Hepatic stellate cell (primary cell): ENCODE results near the gene C22orf31.
"Not testable (repeated sequence)": the region's sequence is repeated elsewhere in the genome, so short reads cannot be mapped to it uniquely, and the experiment has no call there.

ENCODE experiments used
- DNase-seq: peaks from one replicate; pipeline ENCODE4 v3.0.0; 2011; ENCODE audit warnings: low spot score

Gene C22orf31

DNA sequence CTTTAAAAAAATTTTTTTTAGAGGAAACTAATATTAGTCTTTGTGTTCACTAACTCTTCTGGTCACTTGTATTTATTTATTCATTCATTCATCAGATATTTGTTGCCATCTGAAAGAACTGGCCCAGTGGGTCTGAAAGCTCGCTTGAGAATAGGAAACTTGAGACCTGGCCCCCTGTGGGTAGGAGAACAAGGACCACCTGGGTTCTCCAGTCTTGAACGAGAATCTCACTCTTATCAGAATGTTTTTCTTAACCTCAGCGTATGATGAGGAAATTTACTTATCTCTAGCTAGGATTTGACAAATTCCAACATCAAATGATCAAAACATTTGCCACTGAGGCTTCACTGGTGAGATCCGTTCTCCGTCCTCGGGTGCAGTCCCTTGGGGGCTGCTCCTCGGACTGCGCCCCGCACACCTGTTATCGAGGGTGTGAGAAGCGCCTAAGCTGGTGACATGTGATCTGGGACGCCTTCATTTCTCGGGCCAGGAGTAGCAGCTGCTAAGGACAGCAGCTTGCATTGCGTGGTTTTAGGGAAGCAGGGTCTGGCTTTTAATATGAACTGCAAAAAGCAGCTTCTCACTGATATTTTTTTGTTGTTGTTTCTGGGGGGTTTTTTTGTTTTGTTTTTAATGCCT, 6.3 kb downstream of the C22orf31 start:
- DNase-seq = no peak

DNA sequence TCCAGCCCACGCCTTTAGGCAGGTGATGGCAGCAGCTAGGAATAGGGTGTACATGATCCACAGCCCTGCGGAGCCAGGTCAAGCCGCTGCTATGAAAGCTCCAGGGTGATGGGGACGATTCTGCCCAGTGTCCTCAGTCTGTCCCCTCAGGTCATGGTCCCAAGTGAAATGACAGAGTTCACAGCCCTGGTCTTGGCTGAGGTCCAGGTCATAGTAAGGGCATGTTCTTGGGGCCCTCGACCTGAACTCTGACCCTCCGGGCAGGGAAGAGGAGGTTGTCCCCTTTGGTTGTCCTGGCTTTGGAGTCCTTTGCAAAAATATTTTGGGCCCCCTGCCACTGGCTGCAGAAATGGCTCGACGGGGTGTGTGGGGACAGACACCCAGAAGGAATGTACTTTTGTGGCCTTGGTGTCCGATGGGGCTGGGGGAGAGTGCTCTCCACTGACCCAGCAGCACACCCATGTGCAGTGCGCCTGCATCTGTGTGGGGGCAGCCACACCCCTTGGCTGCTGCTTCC, 7.3 kb downstream of the C22orf31 start:
- DNase-seq = no peak

DNA sequence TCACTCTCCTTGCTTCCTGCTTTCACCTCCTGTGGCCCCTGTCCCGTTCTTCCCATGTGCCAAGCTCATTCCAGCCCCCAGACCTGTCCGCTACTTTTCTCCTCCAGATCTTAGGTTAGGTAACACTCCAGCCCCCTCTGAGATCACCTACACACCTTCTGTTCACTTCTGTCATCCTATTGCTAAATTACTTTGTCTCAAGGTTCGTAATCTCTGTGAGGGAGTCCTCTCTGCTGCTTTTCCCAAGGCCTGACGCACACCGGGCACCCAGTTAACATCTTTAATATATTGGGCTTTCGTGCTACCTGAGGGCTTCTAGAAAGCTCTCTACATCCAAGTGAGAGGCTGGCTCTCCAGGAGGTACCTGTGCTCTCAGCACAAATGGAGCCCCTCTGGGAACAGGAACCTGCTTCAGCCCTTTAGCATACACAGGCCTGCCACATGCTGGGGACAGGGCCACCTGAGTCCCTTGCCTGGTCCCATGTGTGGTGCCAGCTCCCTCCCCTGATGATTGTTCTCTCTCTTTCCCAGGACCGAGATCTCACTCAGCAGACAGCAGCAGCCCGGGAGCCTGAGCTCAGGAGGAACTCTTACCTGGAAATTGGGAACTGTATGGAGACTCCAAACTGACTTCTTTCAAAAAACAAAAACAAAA, 8.5 kb downstream of the C22orf31 start:
- DNase-seq = no peak

DNA sequence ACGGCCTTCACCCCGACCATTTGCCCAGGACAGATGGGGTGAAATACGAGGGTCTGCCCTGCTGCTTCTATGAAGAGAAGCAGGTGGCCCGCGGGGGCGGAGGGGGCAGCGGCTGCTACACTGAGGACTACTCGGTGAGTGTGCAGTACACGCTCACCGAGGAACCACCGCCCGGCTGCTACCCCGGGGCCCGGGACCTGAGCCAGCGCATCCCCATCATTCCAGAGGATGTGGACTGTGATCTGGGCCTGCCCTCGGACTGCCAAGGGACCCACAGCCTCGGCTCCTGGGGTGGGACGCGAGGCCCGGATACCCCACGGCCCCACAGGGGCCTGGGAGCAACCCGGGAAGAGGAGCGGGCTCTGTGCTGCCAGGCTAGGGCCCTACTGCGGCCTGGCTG, 11.2 kb downstream of the C22orf31 start:
- no peak for DNase-seq

DNA sequence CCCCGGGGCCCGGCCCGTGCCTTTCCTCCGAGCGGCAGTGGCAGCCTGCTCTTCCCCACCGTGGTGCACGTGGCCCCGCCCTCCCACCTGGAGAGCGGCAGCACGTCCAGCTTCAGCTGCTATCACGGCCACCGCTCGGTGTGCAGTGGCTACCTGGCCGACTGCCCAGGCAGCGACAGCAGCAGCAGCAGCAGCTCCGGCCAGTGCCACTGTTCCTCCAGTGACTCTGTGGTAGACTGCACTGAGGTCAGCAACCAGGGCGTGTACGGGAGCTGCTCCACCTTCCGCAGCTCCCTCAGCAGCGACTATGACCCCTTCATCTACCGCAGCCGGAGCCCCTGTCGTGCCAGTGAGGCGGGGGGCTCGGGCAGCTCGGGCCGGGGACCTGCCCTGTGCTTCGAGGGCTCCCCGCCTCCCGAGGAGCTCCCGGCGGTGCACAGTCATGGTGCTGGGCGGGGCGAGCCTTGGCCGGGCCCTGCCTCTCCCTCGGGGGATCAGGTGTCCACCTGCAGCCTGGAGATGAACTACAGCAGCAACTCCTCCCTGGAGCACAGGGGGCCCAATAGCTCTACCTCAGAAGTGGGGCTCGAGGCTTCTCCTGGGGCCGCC, 11.9 kb downstream of the C22orf31 start:
- no peak for DNase-seq

DNA sequence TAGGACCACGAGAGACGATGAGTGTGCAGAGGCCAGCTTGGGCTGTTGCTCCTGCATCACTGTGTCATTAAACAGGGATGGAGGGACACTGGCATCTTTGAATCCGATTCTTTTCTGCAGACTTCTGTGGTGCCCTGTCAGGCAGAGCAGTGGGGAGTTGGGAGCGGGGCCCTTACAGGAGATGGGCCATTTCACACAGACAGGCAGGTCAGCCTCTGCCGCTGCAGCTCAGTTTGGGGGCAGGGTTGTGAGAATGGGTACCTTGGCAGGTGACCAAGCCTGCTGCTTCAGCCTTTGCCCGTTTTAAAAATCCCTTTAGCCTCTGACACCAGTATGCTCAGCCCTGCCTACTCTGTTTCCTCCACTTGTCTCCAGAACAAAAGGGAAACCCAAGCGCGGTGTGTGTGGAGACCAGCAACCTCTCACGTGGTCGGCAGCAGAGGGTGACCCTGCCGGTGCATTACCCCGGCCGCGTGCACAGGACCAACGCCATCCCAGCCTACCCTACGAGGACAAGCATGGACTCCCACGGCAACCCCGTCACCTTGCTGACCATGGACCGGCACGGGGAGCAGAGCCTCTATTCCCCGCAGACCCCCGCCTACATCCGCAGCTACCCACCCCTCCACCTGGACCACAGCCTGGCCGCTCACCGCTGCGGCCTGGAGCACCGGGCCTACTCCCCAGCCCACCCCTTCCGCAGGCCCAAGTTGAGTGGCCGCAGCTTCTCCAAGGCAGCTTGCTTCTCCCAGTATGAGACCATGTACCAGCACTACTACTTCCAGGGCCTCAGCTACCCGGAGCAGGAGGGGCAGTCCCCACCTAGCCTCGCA, 12.6 kb downstream of the C22orf31 start:
- no peak for DNase-seq

DNA sequence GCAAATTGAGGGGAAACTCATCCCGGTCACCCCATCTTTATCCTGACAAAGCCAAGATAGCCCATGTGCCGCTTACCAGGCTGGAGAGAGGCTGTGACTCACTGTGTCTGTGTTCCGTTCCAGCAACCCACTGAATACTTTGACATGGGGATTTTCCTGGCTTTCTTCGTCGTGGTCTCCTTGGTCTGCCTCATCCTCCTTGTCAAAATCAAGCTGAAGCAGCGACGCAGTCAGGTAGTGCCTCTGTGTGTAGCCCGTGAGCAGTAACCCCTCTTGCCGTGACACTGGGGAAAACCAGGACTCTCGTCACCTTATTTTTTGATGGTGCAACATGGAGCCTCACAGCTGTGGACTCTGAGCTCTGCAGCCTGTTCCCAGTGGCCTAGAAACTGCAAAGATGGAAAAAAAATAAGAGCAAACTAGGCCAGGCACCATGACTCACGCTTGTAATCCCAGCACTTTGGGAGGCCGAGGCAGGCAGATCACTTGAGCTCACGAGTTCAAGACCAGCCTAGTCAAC, 16.9 kb downstream of the C22orf31 start:
- DNase-seq = peak; percentile 54

DNA sequence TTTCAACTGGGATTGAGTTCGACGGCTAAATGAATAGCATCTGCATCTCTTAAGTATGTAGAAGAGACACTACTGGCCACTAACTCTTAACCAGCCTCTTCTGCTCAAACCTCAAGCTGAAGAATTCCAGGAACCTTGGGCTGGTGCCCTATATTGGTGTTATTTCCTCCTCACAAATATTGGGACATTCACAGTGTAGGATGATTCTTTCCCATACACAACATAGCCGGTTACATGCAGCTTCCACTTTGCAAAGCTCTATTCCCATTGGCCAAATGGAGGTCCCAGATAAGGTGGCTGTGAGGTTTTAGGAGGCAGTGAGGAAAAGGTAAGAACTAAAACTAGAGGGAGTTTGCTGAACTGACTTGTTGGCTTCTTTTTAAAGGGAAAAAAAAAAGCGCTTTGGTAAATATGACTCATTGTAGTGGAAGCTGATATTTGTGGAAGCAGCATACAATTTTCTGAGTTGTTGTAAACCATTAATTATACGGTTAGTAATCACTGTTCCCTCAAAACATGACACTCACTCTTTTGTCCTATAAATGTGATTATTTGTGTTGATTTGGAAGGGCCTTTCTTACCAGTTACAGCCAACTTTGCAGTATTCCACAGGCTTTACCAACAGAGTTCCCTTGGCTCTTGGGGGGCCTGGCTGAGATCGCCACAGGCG, 17.6 kb downstream of the C22orf31 start:
- DNase-seq = peak; percentile 18

DNA sequence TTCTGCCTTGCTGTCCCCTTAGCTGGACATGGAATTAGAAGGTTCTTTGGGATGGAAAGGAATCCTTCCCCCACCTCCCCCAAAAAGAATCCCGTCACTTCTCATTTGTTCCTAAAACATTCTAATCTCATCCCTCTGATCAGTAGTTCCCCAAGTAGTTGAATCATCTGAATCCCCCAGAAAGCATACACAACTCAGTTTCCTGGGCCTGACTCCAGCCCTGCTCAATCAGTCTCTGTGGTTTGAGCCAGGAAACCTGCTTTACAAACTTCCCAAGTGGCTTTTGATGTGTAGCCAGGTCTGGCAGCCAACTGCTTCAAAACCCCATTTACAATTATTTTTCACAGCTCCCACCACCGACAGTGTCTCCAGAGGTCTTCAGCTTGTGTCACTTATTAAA, 20.2 kb downstream of the C22orf31 start:
- no peak for DNase-seq

DNA sequence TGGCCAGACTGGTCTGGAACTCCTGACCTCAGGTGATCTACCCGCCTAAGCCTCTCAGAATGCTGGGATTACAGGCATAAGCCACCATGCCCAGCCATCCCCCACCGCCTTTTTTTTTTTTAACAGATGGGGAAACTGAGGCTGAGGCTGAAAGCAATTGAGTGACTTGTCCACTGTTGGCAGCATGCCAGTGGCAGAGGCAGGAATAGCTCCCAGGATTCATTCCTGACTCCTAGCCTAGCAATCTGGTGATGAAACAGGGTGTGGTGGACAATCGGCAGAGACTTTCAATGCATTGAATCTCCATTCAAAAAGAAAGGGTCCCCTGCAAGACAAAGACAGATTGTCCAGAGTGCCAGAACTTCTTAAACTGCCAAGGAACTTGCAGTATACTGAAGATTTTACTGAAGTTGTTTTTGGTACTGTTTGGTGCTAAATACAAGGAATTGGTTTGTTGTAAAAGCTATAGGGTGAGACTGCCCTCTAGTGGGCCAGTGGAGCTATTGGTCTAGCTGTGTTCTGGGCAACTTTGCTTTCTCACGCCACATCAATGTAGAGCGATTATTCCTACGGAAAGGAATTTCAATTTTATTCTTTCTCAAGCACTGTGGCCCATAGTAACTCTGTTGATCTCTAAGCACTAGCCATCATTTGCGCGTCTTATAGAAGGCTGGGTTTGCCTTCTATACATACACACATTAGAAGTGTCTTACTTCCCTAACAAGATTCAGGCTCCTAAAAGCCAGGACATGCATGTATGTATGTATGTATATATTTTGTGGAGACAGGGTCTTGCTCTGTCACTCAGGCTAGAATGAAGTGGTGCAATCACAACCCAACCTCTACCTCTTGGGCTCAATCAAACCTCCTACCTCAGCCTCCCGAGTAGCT, 21.0 kb downstream of the C22orf31 start:
- DNase-seq = peak; percentile 67

DNA sequence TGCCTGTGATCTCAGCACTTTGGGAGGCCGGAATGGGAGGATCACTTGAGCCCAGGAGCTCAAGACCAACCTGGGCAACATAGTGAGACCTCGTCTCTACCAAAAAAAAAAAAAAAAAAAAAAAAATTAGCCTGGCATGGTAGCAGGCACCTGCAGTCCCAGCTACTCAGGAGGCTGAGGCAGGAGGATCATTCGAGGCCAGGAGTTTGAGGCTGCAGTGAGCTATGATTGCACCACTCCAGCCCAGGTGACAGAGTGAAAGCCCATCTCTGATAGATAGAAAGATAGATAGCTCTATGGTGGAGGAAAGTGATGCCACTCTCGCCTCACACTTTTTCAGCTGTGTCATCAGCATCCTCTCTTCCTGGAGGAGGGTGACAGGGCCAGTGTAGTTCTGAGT, 21.9 kb downstream of the C22orf31 start:
- DNase-seq = not testable (repeated sequence)

DNA sequence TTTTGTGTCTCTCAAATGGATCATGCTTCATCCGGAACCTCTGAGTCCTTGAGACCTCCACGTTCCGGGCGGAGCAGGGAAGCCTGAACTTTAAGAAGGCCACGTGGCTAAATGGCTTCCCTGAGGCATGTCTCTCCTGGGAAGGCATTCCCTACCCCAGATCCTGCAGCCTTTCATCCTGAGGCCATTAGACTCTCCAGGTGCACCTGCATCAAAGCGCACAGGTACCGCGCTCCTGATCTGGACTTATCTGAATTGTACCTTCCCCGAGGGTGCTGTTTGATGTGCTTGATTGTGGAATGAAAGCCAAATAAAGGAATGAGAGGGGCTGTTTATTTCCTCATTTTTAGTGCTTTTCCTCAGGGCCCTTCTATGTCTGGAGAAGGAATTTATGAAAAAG, 22.5 kb downstream of the C22orf31 start:
- no peak for DNase-seq

DNA sequence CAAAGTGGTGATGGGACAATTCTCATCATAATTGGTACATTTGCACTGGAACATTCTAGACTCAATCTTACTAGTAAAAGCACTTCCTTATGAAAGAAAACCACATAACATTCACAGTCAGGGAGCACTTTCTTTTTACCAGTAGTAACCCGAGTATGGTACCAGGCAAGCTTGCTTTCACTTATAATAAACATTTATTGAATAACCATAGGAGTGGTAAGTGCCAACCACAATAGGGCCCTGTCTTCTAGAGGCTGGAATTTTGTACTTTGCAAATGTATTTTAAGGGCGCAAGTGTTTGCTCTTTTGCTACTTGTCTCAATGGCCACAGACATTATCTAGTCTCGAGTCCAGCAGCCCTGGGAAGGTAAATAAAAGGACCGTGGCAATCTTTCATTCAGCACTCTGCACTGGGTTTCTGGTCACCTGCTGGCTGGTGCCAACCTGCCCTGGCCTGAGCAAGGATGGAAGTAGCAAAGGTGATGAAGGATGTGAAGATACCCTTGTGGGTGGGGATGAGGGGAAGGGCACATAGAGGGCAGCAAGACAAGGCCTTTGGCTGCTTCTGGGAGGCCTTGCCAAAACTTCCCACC, 24.2 kb downstream of the C22orf31 start:
- DNase-seq = no peak

DNA sequence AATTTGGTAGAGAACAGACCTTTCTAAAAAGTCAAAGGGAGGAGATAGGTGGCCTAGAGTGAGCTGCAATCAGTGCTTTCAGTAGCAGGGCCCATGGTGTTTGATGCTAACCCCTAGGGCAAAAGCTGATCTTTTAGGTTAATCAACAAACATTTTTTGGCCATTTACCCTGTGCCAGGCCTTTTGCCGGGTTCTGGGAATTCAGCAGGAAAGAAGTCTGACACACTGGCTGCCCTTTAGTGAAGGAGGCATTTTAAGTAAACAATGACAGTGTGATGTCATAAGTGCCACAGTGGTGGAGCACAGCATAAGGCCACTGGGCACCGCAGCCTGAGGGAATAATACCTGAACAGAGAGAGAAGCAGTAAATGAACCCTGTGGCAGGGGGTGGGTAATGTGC, 29.0 kb downstream of the C22orf31 start:
- DNase-seq = no peak

DNA sequence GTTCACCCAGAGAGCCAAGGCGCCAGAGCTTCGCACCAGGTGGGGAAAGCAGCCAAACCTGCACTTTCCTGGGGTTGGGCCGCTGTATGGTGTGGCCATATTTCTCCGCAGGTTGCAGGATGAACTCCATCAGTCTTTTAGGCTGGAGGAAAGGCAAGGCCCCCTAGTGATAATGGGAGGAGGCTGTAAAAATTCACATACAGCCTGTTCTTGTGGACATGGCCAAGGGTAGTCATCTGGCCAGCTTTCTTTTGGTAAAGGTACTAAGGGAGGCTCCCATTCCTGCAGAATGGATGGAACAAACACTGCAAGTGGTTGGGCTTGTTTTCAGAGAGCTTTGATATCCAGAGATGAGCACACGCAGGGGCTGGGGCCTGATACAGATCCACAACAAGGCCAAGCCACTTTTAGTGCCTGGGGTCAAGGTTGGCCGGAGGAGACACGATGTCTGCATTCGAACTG, 29.6 kb downstream of the C22orf31 start:
- no peak for DNase-seq

DNA sequence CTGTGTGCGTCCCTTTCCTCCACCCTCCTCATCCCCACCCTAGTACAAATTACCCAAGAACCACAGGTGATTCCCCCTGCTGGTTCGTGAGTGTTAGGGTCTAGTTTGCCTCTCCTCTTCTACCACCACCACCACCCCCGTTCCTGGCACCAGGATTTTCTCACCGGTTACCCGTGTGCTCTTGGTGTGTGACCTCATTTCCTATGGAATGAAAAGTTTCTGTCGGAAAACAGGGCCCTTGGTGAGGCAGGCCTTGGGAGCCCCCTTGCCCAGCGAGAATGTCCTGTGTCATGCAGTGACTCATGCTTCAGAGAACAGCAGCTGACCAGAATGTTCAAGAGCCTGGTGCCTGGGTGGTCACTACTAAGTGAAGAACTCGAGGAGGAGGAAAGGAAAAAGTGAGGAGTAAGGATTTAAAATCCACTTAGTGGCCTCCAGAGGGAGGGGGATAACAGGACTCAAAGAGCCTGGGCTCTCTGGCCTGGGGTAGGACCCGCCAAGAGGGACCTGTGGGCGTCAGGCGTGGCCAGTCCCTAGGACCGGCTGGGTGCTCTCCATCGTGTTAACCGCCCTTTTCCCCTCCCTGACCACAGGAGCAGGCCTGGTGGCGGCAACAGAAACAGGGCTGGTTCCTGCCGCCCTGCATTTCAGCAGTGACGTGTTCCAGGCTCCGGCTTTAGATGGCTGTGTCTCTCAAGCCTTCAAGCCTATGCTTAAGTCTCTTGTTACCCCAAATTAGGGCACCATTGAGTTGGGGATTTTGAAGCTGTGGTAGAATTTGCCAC, 30.2 kb downstream of the C22orf31 start:
- peak; percentile 88 for DNase-seq

DNA sequence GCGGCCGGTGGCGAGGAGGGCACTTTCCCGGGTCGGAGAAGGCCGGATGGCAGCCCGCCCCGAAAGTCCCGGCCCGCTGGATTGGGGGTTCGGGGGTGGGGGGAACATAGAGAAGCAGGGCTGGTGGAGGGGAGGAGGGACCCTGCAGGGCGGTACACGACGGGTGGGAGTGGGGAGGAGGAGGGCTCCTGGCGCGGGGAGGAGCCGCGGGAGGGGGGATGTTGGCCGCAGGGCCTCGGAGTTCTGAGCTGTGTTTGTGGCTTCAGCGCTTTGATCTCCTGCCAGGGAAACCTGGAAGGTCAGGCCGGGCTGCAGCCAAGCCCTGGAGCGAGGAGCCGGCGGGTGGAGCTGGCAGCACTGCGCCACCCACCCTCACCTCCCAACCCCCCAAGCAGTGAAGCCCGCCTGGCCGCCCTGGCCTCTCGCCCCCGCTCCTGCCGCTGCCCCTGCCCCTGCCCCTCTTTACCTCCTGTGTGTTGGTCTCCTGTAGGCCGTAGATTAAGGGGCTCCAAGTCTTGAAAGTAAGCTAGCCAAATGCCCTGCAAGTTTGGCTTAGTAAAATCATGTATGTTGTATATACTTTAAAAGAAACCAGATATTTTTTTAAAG, 30.9 kb downstream of the C22orf31 start:
- DNase-seq = peak; percentile 50

DNA sequence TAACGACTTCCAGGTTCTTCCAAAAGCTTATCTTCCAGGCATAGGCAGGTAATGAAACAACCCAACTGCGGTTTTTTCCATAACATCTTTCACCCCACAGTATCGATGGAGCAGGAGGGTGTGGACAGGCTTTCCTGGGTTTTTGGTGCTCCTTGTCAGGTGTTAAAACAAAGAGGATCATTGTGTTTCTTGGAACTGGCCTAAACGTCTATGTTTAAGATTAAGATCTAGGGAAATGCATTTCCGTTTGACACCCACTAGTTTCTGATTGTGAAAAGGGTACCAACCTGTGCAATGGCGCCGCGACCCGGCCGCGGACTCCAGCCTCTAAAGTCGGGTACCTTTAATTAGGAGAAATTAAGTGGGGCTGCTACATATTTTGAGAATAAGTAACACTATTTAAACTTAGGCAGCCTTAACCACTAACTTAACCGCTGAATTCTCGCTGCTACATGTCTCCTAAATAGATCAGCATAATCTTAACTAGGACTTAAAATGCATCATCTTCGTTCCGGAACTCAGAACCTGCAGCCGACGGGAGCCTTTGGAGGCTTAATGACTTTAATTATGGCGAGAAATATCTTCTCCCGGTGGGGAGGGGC, 31.5 kb downstream of the C22orf31 start:
- no peak for DNase-seq
